Heart left ventricle (tissue), 13 donors: Measurements from ENCODE around the gene TANGO6.
"Not testable (repeated sequence)": the region's sequence is repeated elsewhere in the genome, so short reads cannot be mapped to it uniquely, and the experiment has no call there.

ENCODE experiments used
- POLR2A ChIP-seq, 2 donors: fragments of 450-650 bp; IDR thresholded peaks; one replicate each; pipeline ENCODE4 v1.6.1; 2017; ENCODE audit warnings: antibody characterized with exemption in 2 of 2, mild to moderate bottlenecking in 2 of 2, moderate library complexity in 2 of 2
- TF ChIP-seq, protein P1 (sequence below), 12 donors: fragments of 200-600 bp; sonication (generic) in 4 of 12; IDR thresholded peaks; one replicate each; pipeline versions ENCODE4 v1.5.0 to v1.8.0; 2018 to 2022; ENCODE audit warnings: antibody characterized with exemption in 12 of 12, mild to moderate bottlenecking in 5 of 12
- donor health status: ischemic (EF 13 %, LVEDD 7.1; RV severe dilation, severe dysfunction).
- donor health status: DM: no; HTN: yes; CAD: no.
- donor health status: DM: no; HTN: no; CAD: no.
- donor health status: ischemic (EF 25% LVEDD 6.9; RV normal size, moderate dysfunction).
- donor health status: ischemic (EF 25% LVEDD 5.7; RV mildly dilated, moderate dysfunction).
- donor health status: ischemic (EF 35%, LVEDD 5.7; RV mildly dilated, moderate dysfunction).
- donor health status: nonischemic (EF 11% LVEDD 7.7; RV severe dilation, severe dysfunction).
- donor health status: DM: yes; HTN: yes; CAD: no.
- donor health status: PGD.
- donor health status: ischemic (EF 29% LVEDD 5.4; RV normal size, mild dysfunction).
- donor health status: nonischemic (EF 23%, LVEDD 6.1; RV moderate dilation, normal function).

GRCh38 chr16:69126801-69127200, 283.5 kb downstream of the TANGO6 start:
- TF ChIP-seq, protein P1, sequence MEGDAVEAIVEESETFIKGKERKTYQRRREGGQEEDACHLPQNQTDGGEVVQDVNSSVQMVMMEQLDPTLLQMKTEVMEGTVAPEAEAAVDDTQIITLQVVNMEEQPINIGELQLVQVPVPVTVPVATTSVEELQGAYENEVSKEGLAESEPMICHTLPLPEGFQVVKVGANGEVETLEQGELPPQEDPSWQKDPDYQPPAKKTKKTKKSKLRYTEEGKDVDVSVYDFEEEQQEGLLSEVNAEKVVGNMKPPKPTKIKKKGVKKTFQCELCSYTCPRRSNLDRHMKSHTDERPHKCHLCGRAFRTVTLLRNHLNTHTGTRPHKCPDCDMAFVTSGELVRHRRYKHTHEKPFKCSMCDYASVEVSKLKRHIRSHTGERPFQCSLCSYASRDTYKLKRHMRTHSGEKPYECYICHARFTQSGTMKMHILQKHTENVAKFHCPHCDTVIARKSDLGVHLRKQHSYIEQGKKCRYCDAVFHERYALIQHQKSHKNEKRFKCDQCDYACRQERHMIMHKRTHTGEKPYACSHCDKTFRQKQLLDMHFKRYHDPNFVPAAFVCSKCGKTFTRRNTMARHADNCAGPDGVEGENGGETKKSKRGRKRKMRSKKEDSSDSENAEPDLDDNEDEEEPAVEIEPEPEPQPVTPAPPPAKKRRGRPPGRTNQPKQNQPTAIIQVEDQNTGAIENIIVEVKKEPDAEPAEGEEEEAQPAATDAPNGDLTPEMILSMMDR (IDR thresholded peaks at IDR 0.05): not testable (repeated sequence)
- TF ChIP-seq POLR2A (IDR thresholded peaks at IDR 0.05): not testable (repeated sequence)
